Immature natural killer cell (primary cell): ENCODE data around the gene FAM120B. TPM values are rescaled to one million over a fixed set of nuclear protein-coding genes. Genes with fewer than 3 reads are reported as not detected.
"Not testable (repeated sequence)": the region's sequence is repeated elsewhere in the genome, so short reads cannot be mapped to it uniquely, and the experiment has no call there.

ENCODE experiments used
- DNase-seq, 3 donors: peaks; one replicate each; pipeline ENCODE4 v3.0.0; 2022; ENCODE audit warnings: mixed read lengths in 1 of 3
- H3K27ac Mint-ChIP-seq, 6 donors: one replicate each; pipeline ENCODE4 v1.8.0; 2020; ENCODE audit warnings: mixed read lengths in 6 of 6, mild to moderate bottlenecking in 5 of 6, inconsistent platforms in 4 of 6, moderate library complexity in 3 of 6
- H3K27me3 Mint-ChIP-seq, 3 donors: one replicate each; pipeline ENCODE4 v1.8.0; 2020 to 2021; ENCODE audit warnings: low read depth in 3 of 3, mild to moderate bottlenecking in 3 of 3, mixed read lengths in 3 of 3, moderate library complexity in 3 of 3, inconsistent platforms in 1 of 3
- H3K36me3 Mint-ChIP-seq, 3 donors: one replicate each; pipeline ENCODE4 v1.8.0; 2020; ENCODE audit warnings: mixed read lengths in 3 of 3, inconsistent platforms in 2 of 3, mild to moderate bottlenecking in 2 of 3
- H3K4me1 Mint-ChIP-seq, 2 donors: one replicate each; pipeline ENCODE4 v1.8.0; 2020; ENCODE audit warnings: inconsistent platforms in 2 of 2, mild to moderate bottlenecking in 2 of 2, mixed read lengths in 2 of 2, moderate library complexity in 1 of 2
- H3K4me3 Mint-ChIP-seq, 5 donors: one replicate each; pipeline ENCODE4 v1.8.0; 2020; ENCODE audit warnings: mild to moderate bottlenecking in 5 of 5, mixed read lengths in 5 of 5, inconsistent platforms in 3 of 5, moderate library complexity in 3 of 5
- H3K9me3 Mint-ChIP-seq, 6 donors: one replicate each; pipeline ENCODE4 v1.8.0; 2020; ENCODE audit warnings: mild to moderate bottlenecking in 6 of 6, mixed read lengths in 6 of 6, inconsistent platforms in 4 of 6, moderate library complexity in 3 of 6
- polyA plus RNA-seq, 3 donors: library from polyadenylated mRNA; unstranded; fragments of 300-500 nt; fragmentation: Illumina TruSeq; gene quantifications; one replicate each; pipeline ENCODE4 v1.2.3, GENCODE V29; 2021

FAM120B gene
- polyA plus RNA-seq, 3 donors from 2014 or later = 17.4 to 43.1 (median 26.2) TPM

- Mint-ChIP-seq H3K9me3 (peaks cover 4 to 11% (median 8%) of the 10 kb centered on the region in 6 donors), H3K27me3 (no peaks in the 10 kb centered on the region), H3K4me3 (no peak overlapping the region), H3K4me1 (peaks cover 25 to 48% of the 10 kb centered on the region in 2 donors), H3K36me3 (peaks cover 35 to 58% (median 45%) of the 10 kb centered on the region in 3 donors), H3K27ac (no peak overlapping the region)
- no peak for DNase-seq
These were observed 40.5 kb downstream of the FAM120B start for GRCh38 chr6:170347091-170347490.

DNA sequence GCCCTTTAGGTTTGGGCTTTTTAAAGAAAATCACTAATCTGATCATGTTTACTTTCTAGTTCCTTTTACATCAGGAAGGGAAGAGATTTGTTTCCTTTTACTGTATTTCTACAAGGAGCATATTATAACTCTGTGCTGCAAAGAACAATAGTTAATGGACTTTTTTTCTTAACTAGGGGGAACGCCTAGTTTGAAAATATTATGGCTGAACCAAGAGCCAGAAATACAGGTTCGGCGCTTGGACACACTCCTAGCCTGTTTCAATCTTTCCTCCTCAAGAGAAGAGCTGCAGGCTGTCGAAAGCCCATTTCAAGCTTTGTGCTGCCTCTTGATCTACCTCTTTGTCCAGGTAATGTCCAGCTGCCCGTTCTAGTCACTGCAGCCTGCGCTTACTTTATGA is 41.4 kb downstream of the FAM120B start:
- no peak for DNase-seq
- H3K36me3 Mint-ChIP-seq = peaks cover 41 to 62% (median 50%) of the 10 kb centered on the region in 3 donors
- H3K9me3 Mint-ChIP-seq = peaks cover 4 to 14% (median 9%) of the 10 kb centered on the region in 6 donors
- H3K4me1 Mint-ChIP-seq = peaks cover 25 to 48% of the 10 kb centered on the region in 2 donors
- no peak overlapping the region for H3K4me3 Mint-ChIP-seq
- no peak overlapping the region for H3K27ac Mint-ChIP-seq
- H3K27me3 Mint-ChIP-seq = no peaks in the 10 kb centered on the region

GRCh38 chr6:170351456-170351855 is 44.9 kb downstream of the FAM120B start:
- peaks cover 8 to 14% (median 9%) of the 10 kb centered on the region in 6 donors for H3K9me3 Mint-ChIP-seq
- peaks cover 11 to 21% of the 10 kb centered on the region in 2 donors for H3K4me1 Mint-ChIP-seq
- not testable (repeated sequence) for H3K27me3 Mint-ChIP-seq, DNase-seq, H3K27ac Mint-ChIP-seq, H3K4me3 Mint-ChIP-seq
- H3K36me3 Mint-ChIP-seq = peaks cover 34 to 63% (median 40%) of the 10 kb centered on the region in 3 donors

DNA sequence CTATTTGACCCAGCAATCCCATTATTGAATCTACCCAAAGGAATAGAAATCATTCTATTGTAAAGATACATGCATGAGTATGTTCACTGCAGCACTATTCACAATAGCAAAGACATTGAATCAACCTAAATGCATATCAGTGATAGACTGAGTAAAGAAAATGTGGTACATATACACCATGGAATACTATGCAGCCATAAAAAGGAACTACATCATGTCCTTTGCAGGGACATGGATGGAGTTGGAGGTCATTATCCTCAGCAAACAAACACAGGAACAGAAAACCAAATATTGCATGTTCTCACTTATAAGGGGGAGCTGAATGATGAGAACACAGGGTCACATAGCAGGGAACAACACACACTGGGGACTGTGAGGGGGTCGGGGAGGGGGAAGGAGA is 48.6 kb downstream of the FAM120B start:
- peaks cover 35 to 52% (median 40%) of the 10 kb centered on the region in 3 donors for H3K36me3 Mint-ChIP-seq
- H3K27ac Mint-ChIP-seq = peak overlapping the region in 1 of 6 donors; percentile 38
- H3K4me3 Mint-ChIP-seq, DNase-seq, H3K27me3 Mint-ChIP-seq: not testable (repeated sequence)
- peaks cover 6 to 19% of the 10 kb centered on the region in 2 donors for H3K4me1 Mint-ChIP-seq
- peaks cover 8 to 14% (median 9%) of the 10 kb centered on the region in 6 donors for H3K9me3 Mint-ChIP-seq

GRCh38 chr6:170355661-170356060 is 49.1 kb downstream of the FAM120B start:
- Mint-ChIP-seq H3K4me1 (peaks cover 6 to 19% of the 10 kb centered on the region in 2 donors), H3K9me3 (peaks cover 8 to 13% (median 9%) of the 10 kb centered on the region in 6 donors), H3K27ac (peak overlapping the region in 1 of 6 donors; percentile 84), H3K36me3 (peaks cover 34 to 49% (median 40%) of the 10 kb centered on the region in 3 donors), H3K27me3 (no peaks in the 10 kb centered on the region), H3K4me3 (no peak overlapping the region)
- DNase-seq = no peak

DNA sequence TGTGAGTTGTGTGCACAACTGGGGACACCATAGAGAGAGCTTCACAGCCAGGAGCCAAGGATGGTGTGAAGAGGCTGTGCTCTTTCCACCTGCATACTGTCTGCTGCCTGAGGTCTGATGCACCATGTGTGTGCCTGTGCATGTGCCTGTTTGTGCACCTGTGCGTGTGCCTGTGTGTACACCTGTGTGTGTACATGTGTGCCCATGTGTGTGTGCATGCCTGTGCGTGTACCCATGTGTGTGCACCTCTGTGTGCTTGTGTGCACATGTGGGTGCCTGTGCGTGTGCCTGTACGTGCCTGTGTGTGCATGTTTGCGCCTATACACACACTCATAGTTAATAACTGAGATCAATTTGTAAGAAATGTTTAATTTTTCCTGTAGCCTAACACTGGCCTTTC is 51.3 kb downstream of the FAM120B start:
- Mint-ChIP-seq H3K27me3 (no peaks in the 10 kb centered on the region), H3K9me3 (peaks cover 0 to 4% (median 0%) of the 10 kb centered on the region in 6 donors), H3K27ac (peak overlapping the region in 1 of 6 donors; percentile 31), H3K4me3 (no peak overlapping the region), H3K36me3 (peaks cover 25 to 35% (median 27%) of the 10 kb centered on the region in 3 donors), H3K4me1 (peaks cover 6 to 26% of the 10 kb centered on the region in 2 donors)
- no peak for DNase-seq

DNA sequence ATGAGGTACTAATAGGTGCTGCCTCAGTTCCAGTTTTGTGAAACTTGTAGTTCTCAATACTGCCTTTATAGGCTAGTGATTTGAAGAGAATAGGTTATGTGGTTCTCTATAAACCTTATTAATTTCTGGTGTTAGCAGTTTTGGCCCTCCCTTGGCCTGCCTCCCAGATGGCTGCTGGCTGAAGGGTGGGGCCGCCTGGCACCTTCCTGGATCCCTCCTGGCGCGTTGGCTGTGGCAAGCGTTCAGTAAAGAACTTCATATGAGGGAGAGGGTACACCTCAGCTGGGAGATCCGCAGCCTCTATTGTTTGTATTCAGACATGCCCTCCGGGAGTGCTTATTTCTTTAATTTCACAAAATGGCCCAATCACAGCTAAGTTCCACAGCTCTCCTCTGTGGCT is 51.9 kb downstream of the FAM120B start:
- peaks cover 0 to 2% (median 0%) of the 10 kb centered on the region in 6 donors for H3K9me3 Mint-ChIP-seq
- DNase-seq = no peak
- peaks cover 21 to 35% (median 27%) of the 10 kb centered on the region in 3 donors for H3K36me3 Mint-ChIP-seq
- no peak overlapping the region for H3K27ac Mint-ChIP-seq
- H3K27me3 Mint-ChIP-seq = no peaks in the 10 kb centered on the region
- no peak overlapping the region for H3K4me3 Mint-ChIP-seq
- H3K4me1 Mint-ChIP-seq = peaks cover 5 to 29% of the 10 kb centered on the region in 2 donors

DNA sequence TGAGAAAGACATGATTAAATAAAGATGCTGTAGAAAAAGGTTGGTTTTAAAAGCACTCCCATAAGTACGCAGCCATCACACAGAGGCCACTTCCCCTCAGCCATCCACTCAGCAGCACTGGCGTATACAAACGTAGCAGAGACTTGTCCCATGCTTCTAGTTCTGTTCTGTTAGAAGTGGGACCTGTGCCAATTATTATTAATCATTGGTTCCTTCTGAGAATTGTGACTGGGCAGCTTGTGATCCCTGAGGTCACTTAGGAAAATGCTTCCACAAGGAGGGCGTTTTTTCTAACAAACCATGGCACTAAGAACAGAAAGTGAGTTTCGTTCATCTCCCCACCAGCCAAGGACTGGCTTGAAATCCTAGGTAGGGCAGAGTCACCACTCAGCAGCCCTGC is 53.9 kb downstream of the FAM120B start:
- Mint-ChIP-seq H3K9me3 (no peaks in the 10 kb centered on the region), H3K4me3 (no peak overlapping the region), H3K36me3 (peaks cover 20 to 38% (median 27%) of the 10 kb centered on the region in 3 donors), H3K27ac (no peak overlapping the region), H3K4me1 (peaks cover 7 to 45% of the 10 kb centered on the region in 2 donors), H3K27me3 (peaks cover 0 to 1% (median 0%) of the 10 kb centered on the region in 3 donors)
- DNase-seq = no peak

GRCh38 chr6:170361335-170361734 is 54.8 kb downstream of the FAM120B start:
- DNase-seq = no peak
- peaks cover 20 to 38% (median 27%) of the 10 kb centered on the region in 3 donors for H3K36me3 Mint-ChIP-seq

GRCh38 chr6:170362121-170362520 is 55.6 kb downstream of the FAM120B start:
- Mint-ChIP-seq H3K9me3 (no peaks in the 10 kb centered on the region), H3K27me3 (peaks cover 0 to 1% (median 0%) of the 10 kb centered on the region in 3 donors), H3K4me3 (no peak overlapping the region), H3K27ac (peak overlapping the region in 2 of 6 donors; percentile 53), H3K4me1 (peaks cover 9 to 56% of the 10 kb centered on the region in 2 donors), H3K36me3 (peaks cover 20 to 44% (median 27%) of the 10 kb centered on the region in 3 donors)
- DNase-seq = no peak

More at GRCh38 chr6:170361335-170361734, 54.8 kb downstream of the FAM120B start:
- Mint-ChIP-seq H3K9me3 (no peaks in the 10 kb centered on the region), H3K4me3 (no peak overlapping the region), H3K27ac (peak overlapping the region in 1 of 6 donors; percentile 20), H3K27me3 (peaks cover 0 to 1% (median 0%) of the 10 kb centered on the region in 3 donors), H3K4me1 (peaks cover 7 to 51% of the 10 kb centered on the region in 2 donors)

- no peak overlapping the region for H3K4me3 Mint-ChIP-seq
- peaks cover 10 to 45% (median 26%) of the 10 kb centered on the region in 3 donors for H3K36me3 Mint-ChIP-seq
- H3K27ac Mint-ChIP-seq = peak overlapping the region in 1 of 6 donors; percentile 48
- H3K27me3 Mint-ChIP-seq = peaks cover 0 to 1% (median 0%) of the 10 kb centered on the region in 3 donors
- no peak for DNase-seq
- H3K9me3 Mint-ChIP-seq = no peaks in the 10 kb centered on the region
- H3K4me1 Mint-ChIP-seq = peaks cover 17 to 56% of the 10 kb centered on the region in 2 donors
These were observed 56.7 kb downstream of the FAM120B start for GRCh38 chr6:170363255-170363654.

DNA sequence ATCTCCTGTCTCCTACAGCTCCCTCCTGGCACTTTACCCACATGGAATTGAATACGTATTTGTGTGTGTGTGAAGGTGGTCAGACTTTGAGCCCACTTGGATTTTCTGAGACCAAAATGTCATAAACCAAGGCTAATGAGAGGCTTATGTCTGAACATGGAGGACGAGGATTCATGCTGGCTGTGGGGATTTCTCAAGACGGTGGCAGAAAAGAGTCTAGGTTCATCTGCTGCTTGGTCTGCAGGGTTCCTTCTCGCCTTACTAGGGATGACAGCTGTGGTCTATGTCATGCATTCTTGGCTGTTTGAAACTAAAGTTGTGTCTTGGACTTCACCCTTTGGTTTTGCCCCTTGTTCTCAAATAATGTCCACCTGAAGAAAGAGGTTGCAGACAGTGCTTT is 58.6 kb downstream of the FAM120B start:
- Mint-ChIP-seq H3K27ac (peak overlapping the region in 4 of 6 donors; percentile 3 to 74 (median 64)), H3K36me3 (peaks cover 15 to 47% (median 19%) of the 10 kb centered on the region in 3 donors), H3K9me3 (no peaks in the 10 kb centered on the region), H3K4me1 (peaks cover 15 to 63% of the 10 kb centered on the region in 2 donors), H3K27me3 (peaks cover 0 to 3% (median 0%) of the 10 kb centered on the region in 3 donors), H3K4me3 (no peak overlapping the region)
- no peak for DNase-seq

DNA sequence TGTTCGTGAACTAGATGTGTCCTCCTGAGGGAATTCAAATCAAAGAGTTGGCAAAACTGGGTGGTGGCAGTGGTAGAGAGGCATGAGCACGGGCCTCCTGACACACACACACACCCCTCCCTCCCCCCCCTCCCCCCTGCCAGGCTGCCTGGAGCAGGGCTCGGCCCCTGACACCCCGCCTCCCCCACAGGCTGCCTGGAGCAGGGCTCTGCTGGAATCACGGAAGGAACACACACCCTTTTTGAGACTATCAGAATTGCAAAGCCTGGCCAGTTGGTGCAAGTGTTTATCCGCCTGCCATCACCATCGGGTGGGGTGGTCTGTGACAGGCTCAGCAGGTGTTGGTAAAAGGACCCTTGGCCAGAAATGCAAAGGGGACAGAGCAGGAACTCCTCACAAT is 59.0 kb downstream of the FAM120B start:
- Mint-ChIP-seq H3K4me3 (no peak overlapping the region), H3K27me3 (peaks cover 0 to 3% (median 0%) of the 10 kb centered on the region in 3 donors), H3K9me3 (no peaks in the 10 kb centered on the region), H3K4me1 (peaks cover 15 to 66% of the 10 kb centered on the region in 2 donors), H3K36me3 (peaks cover 15 to 42% (median 19%) of the 10 kb centered on the region in 3 donors), H3K27ac (peak overlapping the region in 2 of 6 donors; percentile 33 to 34)
- no peak for DNase-seq

DNA sequence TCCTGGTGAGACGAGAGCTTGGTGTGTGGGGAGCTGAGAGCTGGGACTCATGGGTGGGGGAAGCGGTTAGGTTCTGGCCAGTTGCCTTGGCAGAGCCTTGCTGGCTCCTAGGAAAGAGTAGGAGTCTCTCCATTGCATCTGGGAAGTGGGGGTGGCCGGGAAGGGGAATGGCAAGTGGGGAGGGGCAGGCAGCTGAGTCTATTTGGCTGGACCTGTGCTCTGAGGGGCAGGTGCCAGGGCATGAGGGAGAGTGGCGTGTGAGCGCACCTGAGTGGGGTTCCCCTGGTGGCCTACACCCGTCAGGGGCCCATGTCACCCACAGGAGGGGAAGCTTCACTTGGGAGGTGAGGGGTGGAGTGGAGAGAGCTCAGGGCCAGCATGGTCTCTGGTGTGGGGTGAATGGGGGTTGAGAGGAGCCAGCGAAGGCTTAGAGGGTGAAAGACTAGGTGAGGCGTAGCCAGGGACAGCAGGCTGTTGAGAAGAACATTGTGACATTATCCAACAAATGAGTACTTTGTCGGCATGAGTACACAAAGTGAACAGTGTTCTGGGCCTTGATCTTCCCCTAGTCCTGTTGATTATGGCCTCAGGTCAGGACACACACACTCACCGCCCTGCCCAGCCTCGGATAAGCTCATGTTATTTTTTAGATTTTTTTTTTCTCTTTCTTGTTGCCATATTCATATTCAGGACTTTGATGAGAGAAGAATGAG is 59.8 kb downstream of the FAM120B start:
- H3K27me3 Mint-ChIP-seq = peaks cover 0 to 3% (median 0%) of the 10 kb centered on the region in 3 donors
- no peak overlapping the region for H3K4me3 Mint-ChIP-seq
- peaks cover 15 to 42% (median 19%) of the 10 kb centered on the region in 3 donors for H3K36me3 Mint-ChIP-seq
- H3K9me3 Mint-ChIP-seq = no peaks in the 10 kb centered on the region
- DNase-seq = no peak
- H3K27ac Mint-ChIP-seq = peak overlapping the region in 5 of 6 donors; percentile 19 to 46 (median 40)
- H3K4me1 Mint-ChIP-seq = peaks cover 24 to 69% of the 10 kb centered on the region in 2 donors
